Fibroblast of lung (primary cell): ENCODE results near the gene MPPED2. TPM values are rescaled to one million over a fixed set of nuclear protein-coding genes. Genes with fewer than 3 reads are reported as not detected.

ENCODE experiments used
- DNase-seq, 2 donors: peaks; one replicate each; pipeline versions ENCODE4 v3.0.0 to v3.0.0-alpha.2; 2010; ENCODE audit warnings: low read depth in 2 of 2
- H2AFZ ChIP-seq: 2 replicates; pipeline ENCODE4 v1.5.1; 2012; ENCODE audit warnings: low read length, control low read depth, inconsistent platforms
- H3K27ac ChIP-seq: 2 replicates; pipeline ENCODE4 v1.5.1; 2011; ENCODE audit warnings: low read length, control low read depth; ENCODE audit not compliant: insufficient read depth
- H3K27me3 ChIP-seq: 2 replicates; pipeline ENCODE4 v1.5.1; 2011; ENCODE audit warnings: mild to moderate bottlenecking, low read length; ENCODE audit not compliant: control insufficient read depth, insufficient read depth
- H3K36me3 ChIP-seq: 2 replicates; pipeline ENCODE4 v1.5.1; 2011; ENCODE audit warnings: low read length; ENCODE audit not compliant: control insufficient read depth, insufficient read depth
- H3K4me1 ChIP-seq: 2 replicates; pipeline ENCODE4 v1.5.1; 2011; ENCODE audit warnings: low read length; ENCODE audit not compliant: control insufficient read depth, insufficient read depth; ENCODE audit errors: extremely low read depth
- H3K4me2 ChIP-seq: 2 replicates; pipeline ENCODE4 v1.5.1; 2011; ENCODE audit warnings: low read length, control low read depth; ENCODE audit not compliant: insufficient read depth; ENCODE audit errors: extremely low read depth
- H3K4me3 ChIP-seq, 4 experiments: fragments of 200-600 bp in 1 of 4; sonication (generic) in 1 of 4; replicated peaks in 1 of 4; 2 replicates each; pipeline ENCODE4 v1.5.1; 2011 to 2016; ENCODE audit warnings: low read length in 4 of 4, low read depth in 3 of 4, mild to moderate bottlenecking in 3 of 4, control low read depth in 2 of 4, inconsistent platforms in 1 of 4, mixed read lengths in 1 of 4; ENCODE audit not compliant: insufficient read depth in 1 of 4; ENCODE audit errors: control extremely low read depth in 1 of 4
- H3K79me2 ChIP-seq: 2 replicates; pipeline ENCODE4 v1.5.1; 2012; ENCODE audit warnings: mild to moderate bottlenecking, low read length, inconsistent platforms; ENCODE audit not compliant: control insufficient read depth, insufficient read depth
- H3K9ac ChIP-seq: 2 replicates; pipeline ENCODE4 v1.5.1; 2011; ENCODE audit warnings: mild to moderate bottlenecking, low read length, control low read depth; ENCODE audit not compliant: insufficient read depth
- H3K9me3 ChIP-seq: 2 replicates; pipeline ENCODE4 v1.5.1; 2012; ENCODE audit warnings: low read depth, low read length; ENCODE audit not compliant: control insufficient read depth, insufficient read depth
- H4K20me1 ChIP-seq: 2 replicates; pipeline ENCODE4 v1.5.1; 2011; ENCODE audit warnings: low read length; ENCODE audit not compliant: control insufficient read depth, insufficient read depth; ENCODE audit errors: extremely low read depth
- EZH2 ChIP-seq: IDR thresholded peaks from 2 replicates; pipeline ENCODE4 v1.5.1; 2012; ENCODE audit warnings: low read length, control low read depth, mild to moderate bottlenecking; ENCODE audit errors: missing control alignments
- polyA plus RNA-seq, 2 donors: library from polyadenylated mRNA; depleted of rRNA in 1 of 2; stranded (reverse) in 1 of 2; unstranded in 1 of 2; fragments of >200 nt; gene quantifications; 2 replicates each; pipeline ENCODE4 v1.2.1, GENCODE V29; 2011 to 2012; ENCODE audit warnings: missing spikeins in 1 of 2
- total RNA-seq: library from RNA; depleted of rRNA; stranded (reverse); fragments of >200 nt; gene quantifications from 2 replicates; pipeline ENCODE4 v1.2.1, GENCODE V29; 2014
- TF ChIP-seq, protein P1 (sequence below), 2 donors: IDR thresholded peaks in 1 of 2; conservative IDR thresholded peaks in 1 of 2; 1 replicate in 1 of 2; 2 replicates in 1 of 2; pipeline ENCODE4 v1.5.1; 2011 to 2012; ENCODE audit warnings: low read length in 2 of 2, control low read depth in 1 of 2, inconsistent platforms in 1 of 2, low read depth in 1 of 2, mild to moderate bottlenecking in 1 of 2

The MPPED2 gene
- total and polyA plus RNA-seq, 2 donors (not counting 1 experiment from before 2014, with no cell fraction given) = under 0.01 to 0.02 TPM

DNA sequence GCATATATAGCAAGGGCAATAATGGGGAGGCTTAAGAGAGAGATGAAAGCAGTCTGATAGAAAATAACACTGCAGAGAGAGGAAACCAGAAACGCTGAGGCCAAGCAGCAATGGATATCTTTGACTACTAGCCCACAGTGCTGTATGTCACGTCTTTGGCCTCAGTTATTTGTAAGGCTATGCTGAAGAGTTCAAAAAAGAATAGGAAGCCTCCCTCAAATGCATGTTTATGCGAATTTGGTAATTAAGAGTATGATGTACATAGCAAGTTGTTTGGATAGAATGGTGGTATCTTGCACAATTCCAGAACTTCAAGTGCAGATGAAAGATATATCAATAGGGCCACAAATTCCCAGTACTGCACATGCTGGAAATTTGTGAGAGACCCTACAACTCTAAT is 89.2 kb downstream of the MPPED2 start:
- H3K27ac ChIP-seq = no peak overlapping the region
- no peak for TF ChIP-seq EZH2
- TF ChIP-seq, protein P1, sequence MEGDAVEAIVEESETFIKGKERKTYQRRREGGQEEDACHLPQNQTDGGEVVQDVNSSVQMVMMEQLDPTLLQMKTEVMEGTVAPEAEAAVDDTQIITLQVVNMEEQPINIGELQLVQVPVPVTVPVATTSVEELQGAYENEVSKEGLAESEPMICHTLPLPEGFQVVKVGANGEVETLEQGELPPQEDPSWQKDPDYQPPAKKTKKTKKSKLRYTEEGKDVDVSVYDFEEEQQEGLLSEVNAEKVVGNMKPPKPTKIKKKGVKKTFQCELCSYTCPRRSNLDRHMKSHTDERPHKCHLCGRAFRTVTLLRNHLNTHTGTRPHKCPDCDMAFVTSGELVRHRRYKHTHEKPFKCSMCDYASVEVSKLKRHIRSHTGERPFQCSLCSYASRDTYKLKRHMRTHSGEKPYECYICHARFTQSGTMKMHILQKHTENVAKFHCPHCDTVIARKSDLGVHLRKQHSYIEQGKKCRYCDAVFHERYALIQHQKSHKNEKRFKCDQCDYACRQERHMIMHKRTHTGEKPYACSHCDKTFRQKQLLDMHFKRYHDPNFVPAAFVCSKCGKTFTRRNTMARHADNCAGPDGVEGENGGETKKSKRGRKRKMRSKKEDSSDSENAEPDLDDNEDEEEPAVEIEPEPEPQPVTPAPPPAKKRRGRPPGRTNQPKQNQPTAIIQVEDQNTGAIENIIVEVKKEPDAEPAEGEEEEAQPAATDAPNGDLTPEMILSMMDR (conservative IDR thresholded peaks at IDR 0.05 in 1 of 2, IDR thresholded peaks at IDR 0.05 in 1 of 2; ENCODE audit: low read depth in 1 of 2, low read length in 2 of 2) = no peak
- no peaks in the 10 kb centered on the region for H3K36me3 ChIP-seq
- H3K9me3 ChIP-seq = no peaks in the 10 kb centered on the region
- no peak overlapping the region for H3K4me2 ChIP-seq
- no peaks in the 10 kb centered on the region for H3K27me3 ChIP-seq
- H3K4me1 ChIP-seq = no peaks in the 10 kb centered on the region
- H3K79me2 ChIP-seq = no peaks in the 10 kb centered on the region
- H2AFZ ChIP-seq = no peak overlapping the region
- H4K20me1 ChIP-seq = no peaks in the 10 kb centered on the region
- H3K4me3 ChIP-seq = no peak overlapping the region
- DNase-seq = no peak
- H3K9ac ChIP-seq = no peak overlapping the region

DNA sequence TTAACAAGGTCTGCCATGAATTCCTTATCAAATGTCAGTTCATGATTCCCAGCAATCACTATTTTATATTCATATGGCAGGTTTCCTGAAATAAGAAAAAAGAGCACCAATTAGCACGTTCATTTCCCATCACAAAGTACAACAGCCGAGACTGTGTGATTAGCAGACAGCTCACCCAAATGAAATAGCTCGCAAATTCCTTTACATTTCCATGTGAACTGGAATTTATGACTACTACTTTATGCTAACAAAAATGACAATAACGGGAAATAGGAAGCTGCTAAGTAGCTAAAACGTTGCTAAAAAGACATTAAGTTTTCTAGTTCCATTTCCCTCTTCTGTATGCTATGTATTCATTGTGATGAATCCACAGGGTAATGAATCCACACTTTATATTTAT is 90.7 kb downstream of the MPPED2 start:
- no peaks in the 10 kb centered on the region for H3K36me3 ChIP-seq
- no peak overlapping the region for H3K27ac ChIP-seq
- H3K9me3 ChIP-seq = no peaks in the 10 kb centered on the region
- no peak overlapping the region for H2AFZ ChIP-seq
- H4K20me1 ChIP-seq = no peaks in the 10 kb centered on the region
- no peaks in the 10 kb centered on the region for H3K27me3 ChIP-seq
- no peak for TF ChIP-seq EZH2
- TF ChIP-seq, protein P1 (conservative IDR thresholded peaks at IDR 0.05 in 1 of 2, IDR thresholded peaks at IDR 0.05 in 1 of 2; ENCODE audit: low read depth in 1 of 2, low read length in 2 of 2) = no peak
- H3K79me2 ChIP-seq = no peaks in the 10 kb centered on the region
- H3K4me3 ChIP-seq = no peak overlapping the region
- no peaks in the 10 kb centered on the region for H3K4me1 ChIP-seq
- no peak overlapping the region for H3K9ac ChIP-seq
- no peak overlapping the region for H3K4me2 ChIP-seq
- no peak for DNase-seq

DNA sequence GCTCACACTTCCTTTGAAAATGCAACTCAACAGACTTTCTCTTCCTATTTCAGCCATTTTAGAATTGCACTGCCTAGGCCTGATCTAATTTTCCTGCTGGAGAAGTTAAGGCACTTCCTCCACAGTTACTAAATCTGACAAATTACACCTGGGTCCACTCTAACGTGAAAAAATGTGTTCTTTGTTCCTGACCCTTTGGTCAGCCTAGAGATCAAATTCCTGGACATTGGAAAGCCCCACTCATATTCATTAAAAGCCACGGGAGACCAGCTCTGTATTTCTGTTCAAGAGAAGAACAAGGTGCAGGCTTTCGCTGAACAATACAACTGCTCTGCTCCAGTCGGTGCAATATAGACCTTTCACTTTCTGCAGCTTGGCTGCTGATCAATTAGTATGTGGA is 96.6 kb downstream of the MPPED2 start:
- no peaks in the 10 kb centered on the region for H3K79me2 ChIP-seq
- no peaks in the 10 kb centered on the region for H3K27me3 ChIP-seq
- H4K20me1 ChIP-seq = no peaks in the 10 kb centered on the region
- no peaks in the 10 kb centered on the region for H3K4me1 ChIP-seq
- H3K9ac ChIP-seq = no peak overlapping the region
- no peak overlapping the region for H3K4me2 ChIP-seq
- no peak for DNase-seq
- H3K27ac ChIP-seq = no peak overlapping the region
- TF ChIP-seq, protein P1 (conservative IDR thresholded peaks at IDR 0.05 in 1 of 2, IDR thresholded peaks at IDR 0.05 in 1 of 2; ENCODE audit: low read depth in 1 of 2, low read length in 2 of 2) = no peak
- no peak for TF ChIP-seq EZH2
- no peak overlapping the region for H2AFZ ChIP-seq
- no peaks in the 10 kb centered on the region for H3K36me3 ChIP-seq
- no peak overlapping the region for H3K4me3 ChIP-seq
- no peaks in the 10 kb centered on the region for H3K9me3 ChIP-seq
